ENCODE data around the gene ARGFX. TPM values are rescaled to one million over a fixed set of nuclear protein-coding genes. Genes with fewer than 3 reads are reported as not detected.

Gene ARGFX
- total RNA-seq, 4 donors from 2014 or later, result not detected

GRCh38 chr3:121542924-121543323, 24.8 kb upstream of the ARGFX start:
- no peak for TF ChIP-seq POLR2A (IDR thresholded peaks at IDR 0.05)
- TF ChIP-seq, protein P1, sequence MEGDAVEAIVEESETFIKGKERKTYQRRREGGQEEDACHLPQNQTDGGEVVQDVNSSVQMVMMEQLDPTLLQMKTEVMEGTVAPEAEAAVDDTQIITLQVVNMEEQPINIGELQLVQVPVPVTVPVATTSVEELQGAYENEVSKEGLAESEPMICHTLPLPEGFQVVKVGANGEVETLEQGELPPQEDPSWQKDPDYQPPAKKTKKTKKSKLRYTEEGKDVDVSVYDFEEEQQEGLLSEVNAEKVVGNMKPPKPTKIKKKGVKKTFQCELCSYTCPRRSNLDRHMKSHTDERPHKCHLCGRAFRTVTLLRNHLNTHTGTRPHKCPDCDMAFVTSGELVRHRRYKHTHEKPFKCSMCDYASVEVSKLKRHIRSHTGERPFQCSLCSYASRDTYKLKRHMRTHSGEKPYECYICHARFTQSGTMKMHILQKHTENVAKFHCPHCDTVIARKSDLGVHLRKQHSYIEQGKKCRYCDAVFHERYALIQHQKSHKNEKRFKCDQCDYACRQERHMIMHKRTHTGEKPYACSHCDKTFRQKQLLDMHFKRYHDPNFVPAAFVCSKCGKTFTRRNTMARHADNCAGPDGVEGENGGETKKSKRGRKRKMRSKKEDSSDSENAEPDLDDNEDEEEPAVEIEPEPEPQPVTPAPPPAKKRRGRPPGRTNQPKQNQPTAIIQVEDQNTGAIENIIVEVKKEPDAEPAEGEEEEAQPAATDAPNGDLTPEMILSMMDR (IDR thresholded peaks at IDR 0.05), result no peak
- no peaks in the 10 kb centered on the region for H3K9me3 ChIP-seq
- H3K36me3 ChIP-seq, result no peaks in the 10 kb centered on the region
- no peak overlapping the region for H3K27ac ChIP-seq
- peaks cover 5 to 6% of the 10 kb centered on the region in 2 donors for H3K4me1 ChIP-seq
- H3K4me3 ChIP-seq (replicated peaks in 1 of 3), result no peak overlapping the region
- intact Hi-C loops (cut with DNase I), result no loop called here
- H3K27me3 ChIP-seq, result no peaks in the 10 kb centered on the region
- DNase-seq, result no peak

GRCh38 chr3:121545049-121545573, 22.6 kb upstream of the ARGFX start:
- intact Hi-C loops (cut with DNase I), result no loop called here
- H3K4me3 ChIP-seq (replicated peaks in 1 of 3), result peak overlapping the region in 1 of 3 donors; percentile 39
- DNase-seq, result no peak
- peaks cover 5 to 6% of the 10 kb centered on the region in 2 donors for H3K4me1 ChIP-seq
- 5% methylated on average over 18 of the region's 18 CpGs for WGBS, 2 donors
- H3K9me3 ChIP-seq, result no peaks in the 10 kb centered on the region
- TF ChIP-seq, protein P1 (IDR thresholded peaks at IDR 0.05), result no peak
- no peak for TF ChIP-seq POLR2A (IDR thresholded peaks at IDR 0.05)
- no peaks in the 10 kb centered on the region for H3K27me3 ChIP-seq
- no peaks in the 10 kb centered on the region for H3K36me3 ChIP-seq
- H3K27ac ChIP-seq, result no peak overlapping the region

GRCh38 chr3:121545574-121546455, 21.9 kb upstream of the ARGFX start, which contains the start of gene POLQ:
POLQ (minus strand) TSS chr3:121545988; CDS start chr3:121545877, 111 bp downstream.
- no peaks in the 10 kb centered on the region for H3K9me3 ChIP-seq
- peak within 1 kb of the TSS in 2 of 3 donors; percentile 18 to 48 for H3K27ac ChIP-seq
- intact Hi-C loops (cut with DNase I), result no loop called here
- H3K27me3 ChIP-seq, result no peaks in the 10 kb centered on the region
- H3K4me3 ChIP-seq (replicated peaks in 1 of 3), result peak within 1 kb of the TSS; percentile 14 to 48 (median 39)
- H3K36me3 ChIP-seq, result no peaks in the 10 kb centered on the region
- 0 to 1% methylated on average over 10 to 19 of the region's 42 CpGs for WGBS, 2 donors
- TF ChIP-seq, protein P1 (IDR thresholded peaks at IDR 0.05), result no peak
- no peak for TF ChIP-seq POLR2A (IDR thresholded peaks at IDR 0.05)
- H3K4me1 ChIP-seq, result peaks cover 5 to 6% of the 10 kb centered on the region in 2 donors
- DNase-seq, result peak; percentile 85 to 89

- 64 to 70% methylated on average over 4 of the region's 4 CpGs for WGBS, 2 donors
- Histone ChIP-seq H3K4me3 (replicated peaks in 1 of 3) (no peak overlapping the region), H3K4me1 (no peaks in the 10 kb centered on the region), H3K36me3 (no peaks in the 10 kb centered on the region), H3K27ac (no peak overlapping the region), H3K9me3 (no peaks in the 10 kb centered on the region), H3K27me3 (no peaks in the 10 kb centered on the region)
- no peak for DNase-seq
- intact Hi-C loops (cut with DNase I), result no loop called here
- TF ChIP-seq, protein P1 (IDR thresholded peaks at IDR 0.05), result no peak
- no peak for TF ChIP-seq POLR2A (IDR thresholded peaks at IDR 0.05)
These were observed 15.4 kb upstream of the ARGFX start for GRCh38 chr3:121552379-121552778.

GRCh38 chr3:121552797-121553196, 15.0 kb upstream of the ARGFX start:
- Histone ChIP-seq H3K4me1 (no peaks in the 10 kb centered on the region), H3K36me3 (no peaks in the 10 kb centered on the region), H3K27me3 (no peaks in the 10 kb centered on the region), H3K27ac (no peak overlapping the region), H3K4me3 (replicated peaks in 1 of 3) (no peak overlapping the region), H3K9me3 (no peaks in the 10 kb centered on the region)
- intact Hi-C loops (cut with DNase I), result no loop called here
- WGBS, 2 donors, result 81 to 83% methylated on average over 3 of the region's 3 CpGs
- no peak for TF ChIP-seq POLR2A (IDR thresholded peaks at IDR 0.05)
- TF ChIP-seq, protein P1 (IDR thresholded peaks at IDR 0.05), result no peak
- DNase-seq, result no peak

Measured in thyroid gland (tissue), 4 donors.